Choroid plexus epithelial cell (primary cell): ENCODE results near the gene CCDC34.

Source experiments
- DNase-seq: peaks from one replicate; pipeline ENCODE4 v3.0.0-alpha.2; 2010; ENCODE audit warnings: low read depth
- H3K4me3 ChIP-seq: 2 replicates; pipeline ENCODE4 v1.5.1; 2011; ENCODE audit warnings: low read depth, mild to moderate bottlenecking, control low read depth, low read length, moderate library complexity
- CTCF ChIP-seq: conservative IDR thresholded peaks from 2 replicates; pipeline ENCODE4 v1.5.1; 2011; ENCODE audit warnings: low read depth, mild to moderate bottlenecking, control low read depth, inconsistent platforms, low read length, moderate library complexity

Gene CCDC34

GRCh38 chr11:27408246-27408800 lies 45.3 kb upstream of the CCDC34 start:
- no peak for DNase-seq
- no peak for TF ChIP-seq CTCF
- no peak overlapping the region for H3K4me3 ChIP-seq

GRCh38 chr11:27406498-27407354 lies 43.7 kb upstream of the CCDC34 start:
- no peak for DNase-seq
- H3K4me3 ChIP-seq, result no peak overlapping the region
- no peak for TF ChIP-seq CTCF

- no peak overlapping the region for H3K4me3 ChIP-seq
- no peak for DNase-seq
- TF ChIP-seq CTCF, result no peak
These were observed 42.1 kb upstream of the CCDC34 start for GRCh38 chr11:27405134-27405533.

- H3K4me3 ChIP-seq, result no peak overlapping the region
- no peak for TF ChIP-seq CTCF
- DNase-seq, result no peak
These were observed 41.4 kb upstream of the CCDC34 start for GRCh38 chr11:27404427-27404826.

- H3K4me3 ChIP-seq, result no peak overlapping the region
These were observed 40.2 kb upstream of the CCDC34 start for GRCh38 chr11:27403195-27403594.

GRCh38 chr11:27402450-27402849 lies 39.4 kb upstream of the CCDC34 start:
- TF ChIP-seq CTCF, result no peak
- DNase-seq, result no peak
- H3K4me3 ChIP-seq, result no peak overlapping the region

More at GRCh38 chr11:27403195-27403594, 40.2 kb upstream of the CCDC34 start:
- no peak for TF ChIP-seq CTCF
- no peak for DNase-seq

- TF ChIP-seq CTCF, result no peak
- H3K4me3 ChIP-seq, result no peak overlapping the region
- DNase-seq, result no peak
These were observed 38.9 kb upstream of the CCDC34 start for GRCh38 chr11:27401833-27402316.
